ENCODE results near the gene LRP1B.

The LRP1B gene

DNA sequence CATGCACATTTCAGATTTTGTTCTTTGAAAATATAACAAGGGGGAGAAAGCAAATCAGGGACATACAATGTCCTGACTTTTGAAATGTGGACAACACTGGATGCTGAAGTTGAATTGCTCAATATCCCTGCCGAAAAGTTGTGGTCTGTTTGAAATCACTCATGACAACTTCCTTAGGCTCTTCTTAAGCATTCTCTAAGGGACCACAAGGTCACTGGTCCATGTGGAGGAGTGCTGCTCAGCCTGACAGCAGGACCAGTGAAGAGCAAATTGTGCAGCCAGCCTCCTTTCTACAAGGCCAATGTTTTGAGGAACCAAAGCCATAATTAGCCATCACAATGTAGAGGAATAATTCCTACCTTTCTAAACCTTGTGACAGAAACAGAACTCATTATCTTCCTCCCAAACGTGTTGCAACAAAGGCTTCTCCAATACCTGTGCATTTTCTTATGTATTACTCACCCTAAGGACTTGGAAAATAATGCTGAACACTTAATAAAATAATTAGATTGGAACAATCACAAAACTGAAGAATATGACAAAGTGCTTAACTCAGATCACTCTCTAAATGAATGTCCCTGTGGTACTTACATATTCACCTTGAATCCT is 1873.0 kb downstream of the LRP1B start:
- no peak overlapping the region for H3K27ac ChIP-seq
- no peak for TF ChIP-seq ZFX (IDR thresholded peaks at IDR 0.05; ENCODE audit: borderline replicate concordance)
- no peak for TF ChIP-seq CTCF (IDR thresholded peaks at IDR 0.05)

DNA sequence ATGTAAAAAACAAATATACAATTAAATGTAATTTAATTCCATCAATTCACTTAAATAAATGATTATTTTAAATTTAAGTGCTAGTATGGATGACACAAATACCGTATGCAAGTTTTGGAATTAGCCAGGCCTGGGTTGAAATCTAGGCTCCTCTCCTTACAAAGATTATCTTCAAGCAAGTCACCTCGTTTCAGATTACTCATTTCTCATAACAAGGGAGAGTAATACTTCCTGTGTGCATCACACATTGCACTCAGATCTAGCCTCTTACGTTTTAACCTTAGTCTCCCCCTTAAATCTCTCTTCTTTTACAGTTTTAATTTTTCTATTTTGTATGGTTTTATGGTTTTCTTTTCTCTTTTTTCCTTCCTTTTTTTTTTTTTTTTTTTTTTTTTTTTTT is 1874.7 kb downstream of the LRP1B start:
- TF ChIP-seq ZFX (IDR thresholded peaks at IDR 0.05; ENCODE audit: borderline replicate concordance), result no peak

DNA sequence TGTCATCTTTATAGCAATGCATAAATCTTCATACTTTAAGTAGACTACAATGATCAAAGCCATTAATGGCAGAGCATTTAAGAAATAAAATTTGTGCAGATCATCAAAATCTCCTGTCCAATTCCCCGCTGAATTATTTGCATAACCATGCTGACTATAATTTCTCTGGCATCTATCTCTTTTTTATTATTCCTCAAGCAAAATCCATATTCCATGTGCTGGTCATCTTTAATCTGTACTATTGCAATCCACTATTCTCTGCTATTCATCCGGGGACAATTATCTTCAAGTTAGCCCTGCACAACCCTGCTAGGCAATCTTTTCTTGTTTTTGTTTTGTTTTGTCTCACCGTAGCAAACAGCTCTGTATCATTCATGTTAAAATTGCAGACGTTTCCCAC is 1881.0 kb downstream of the LRP1B start:
- H3K27ac ChIP-seq, result no peak overlapping the region
- TF ChIP-seq CTCF (IDR thresholded peaks at IDR 0.05) (no peak), ZFX (IDR thresholded peaks at IDR 0.05; ENCODE audit: borderline replicate concordance) (no peak)

More for the DNA sequence above, 1874.7 kb downstream of the LRP1B start:
- no peak overlapping the region for H3K27ac ChIP-seq

DNA sequence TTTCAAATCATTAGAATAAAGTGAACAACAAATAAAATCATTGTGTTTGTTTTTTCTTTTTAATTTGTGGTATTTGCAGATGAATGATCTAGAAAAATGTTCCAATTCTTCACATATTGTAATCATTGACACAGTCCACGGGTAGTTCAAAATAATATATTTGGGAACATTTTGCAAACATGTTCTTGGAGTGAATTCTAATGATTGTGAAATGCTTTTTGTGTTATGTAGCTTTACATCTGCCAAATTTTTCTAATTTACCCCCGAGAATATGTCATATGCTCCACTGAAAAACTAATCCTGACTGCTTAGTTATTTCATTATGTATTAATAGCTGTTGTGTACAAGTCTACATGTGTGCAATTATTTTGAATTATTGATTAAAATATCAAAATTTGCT is 1882.2 kb downstream of the LRP1B start:
- H3K27ac ChIP-seq, result no peak overlapping the region
- TF ChIP-seq ZFX (IDR thresholded peaks at IDR 0.05; ENCODE audit: borderline replicate concordance) (no peak), CTCF (IDR thresholded peaks at IDR 0.05) (no peak)

DNA sequence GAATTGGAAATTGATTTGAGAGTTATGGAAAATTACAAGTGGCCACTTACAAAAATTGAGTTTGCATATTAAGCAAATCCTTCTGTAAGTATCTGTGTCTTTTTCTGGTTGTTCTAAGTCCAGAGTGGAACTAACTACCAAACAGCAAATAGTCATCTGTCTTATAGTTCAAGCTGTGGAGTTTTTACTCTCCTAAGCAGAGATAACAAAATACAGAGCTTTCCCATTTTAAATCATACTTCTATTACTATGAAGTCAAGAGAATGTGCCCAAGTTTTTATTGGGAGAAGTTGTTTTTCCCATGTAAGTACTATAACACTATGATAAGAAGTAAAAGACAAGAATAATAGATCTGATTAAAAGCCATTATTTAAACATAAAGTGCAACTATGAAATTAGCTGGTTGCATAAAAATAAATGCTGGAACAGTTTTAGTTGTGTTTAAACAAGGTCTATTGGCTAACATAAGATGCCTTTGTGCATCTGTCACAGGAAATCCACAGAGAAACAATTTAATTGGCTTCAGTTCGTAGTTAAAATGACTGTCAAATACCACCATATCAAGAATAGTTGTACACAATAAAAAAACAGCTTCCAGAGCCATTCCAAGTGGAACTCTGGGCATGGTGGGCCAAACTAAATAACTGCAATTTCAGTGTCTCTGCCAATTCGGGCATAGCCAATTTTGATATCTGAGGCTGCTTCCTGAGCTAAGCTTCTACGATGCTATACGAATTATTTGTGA is 1883.2 kb downstream of the LRP1B start:
- no peak overlapping the region for H3K27ac ChIP-seq
- TF ChIP-seq CTCF (IDR thresholded peaks at IDR 0.05) (no peak), ZFX (IDR thresholded peaks at IDR 0.05; ENCODE audit: borderline replicate concordance) (no peak)

GRCh38 chr2:140246957-140247356 is 1883.9 kb downstream of the LRP1B start:
- no peak overlapping the region for H3K27ac ChIP-seq
- TF ChIP-seq ZFX (IDR thresholded peaks at IDR 0.05; ENCODE audit: borderline replicate concordance) (no peak), CTCF (IDR thresholded peaks at IDR 0.05) (no peak)

DNA sequence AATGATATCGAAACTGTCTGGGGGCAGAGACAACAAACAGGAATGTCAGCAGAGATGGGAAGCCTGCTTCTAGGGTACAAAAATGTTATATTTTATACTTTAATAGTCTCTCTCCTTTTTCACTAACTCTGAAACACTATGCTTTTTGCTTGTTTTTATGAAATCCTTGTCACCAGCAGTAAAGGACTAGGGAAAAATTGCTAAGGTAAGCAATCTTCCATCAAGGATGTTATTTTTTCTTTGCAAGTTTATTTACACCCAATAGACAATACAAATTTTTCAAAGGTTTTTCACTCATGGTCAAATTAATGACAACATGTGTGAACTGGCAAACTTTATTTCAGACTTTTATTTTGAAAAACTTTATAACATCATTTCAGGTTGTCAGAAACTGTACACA is 1884.8 kb downstream of the LRP1B start:
- H3K27ac ChIP-seq, result no peak overlapping the region
- no peak for TF ChIP-seq ZFX (IDR thresholded peaks at IDR 0.05; ENCODE audit: borderline replicate concordance)
- no peak for TF ChIP-seq CTCF (IDR thresholded peaks at IDR 0.05)
